SK-N-SH treated with all-trans-retinoic acid at 6 μM for 48 hours (cell line): ENCODE measurements around the gene SEPTIN5.

ENCODE experiments used
- ATAC-seq: fragments of 200-7000 bp; cut with Tn5 transposase; 3 replicates; pipeline ENCODE4 v1.9.1; 2020; ENCODE audit warnings: mild to moderate bottlenecking, moderate library complexity
- ARNTL ChIP-seq: fragments of 450-650 bp; formaldehyde crosslinking; IDR thresholded peaks from 2 replicates; pipeline ENCODE4 v1.5.0; 2020; ENCODE audit warnings: low read depth, mild to moderate bottlenecking, moderate library complexity, borderline replicate concordance
- BACH2 ChIP-seq: fragments of 250-450 bp; sonication (Bioruptor Pico); IDR thresholded peaks from 2 replicates; pipeline ENCODE4 v1.9.0; 2021; ENCODE audit warnings: mild to moderate bottlenecking, borderline replicate concordance
- CREB5 ChIP-seq: fragments of 250-450 bp; sonication (Bioruptor Pico); IDR thresholded peaks from 2 replicates; pipeline ENCODE4 v1.5.1; 2020; ENCODE audit warnings: low read depth, mild to moderate bottlenecking, moderate library complexity
- CSDC2 ChIP-seq: fragments of 250-450 bp; sonication (Bioruptor Pico); IDR thresholded peaks from 2 replicates; pipeline ENCODE4 v1.5.0; 2020; ENCODE audit warnings: mild to moderate bottlenecking, moderate library complexity
- CSRNP3 ChIP-seq: fragments of 250-450 bp; sonication (Bioruptor Pico); IDR thresholded peaks from 2 replicates; pipeline ENCODE4 v1.5.1; 2021; ENCODE audit warnings: mild to moderate bottlenecking, moderate library complexity
- ESRRG ChIP-seq: fragments of 250-450 bp; sonication (Bioruptor Pico); IDR thresholded peaks from 2 replicates; pipeline ENCODE4 v1.6.1; 2021; ENCODE audit warnings: mild to moderate bottlenecking
- GLIS3 ChIP-seq: fragments of 250-450 bp; sonication (Bioruptor Pico); IDR thresholded peaks from 2 replicates; pipeline ENCODE4 v1.5.0; 2020; ENCODE audit warnings: mild to moderate bottlenecking, moderate library complexity
- ISL1 ChIP-seq: fragments of 250-450 bp; sonication (Bioruptor Pico); IDR thresholded peaks from 2 replicates; pipeline ENCODE4 v2.1.2; 2022; ENCODE audit warnings: mild to moderate bottlenecking, moderate library complexity
- OSR1 ChIP-seq: fragments of 250-450 bp; sonication (Bioruptor Pico); IDR thresholded peaks from 2 replicates; pipeline ENCODE4 v1.8.0; 2022; ENCODE audit warnings: moderate library complexity, mild to moderate bottlenecking, inconsistent platforms
- PATZ1 ChIP-seq: fragments of 250-450 bp; sonication (Bioruptor Pico); IDR thresholded peaks from 2 replicates; pipeline ENCODE4 v1.8.0; 2020; ENCODE audit warnings: mild to moderate bottlenecking, moderate library complexity, borderline replicate concordance
- PPARA ChIP-seq: fragments of 250-450 bp; sonication (Bioruptor Pico); IDR thresholded peaks from 2 replicates; pipeline ENCODE4 v1.5.0; 2020; ENCODE audit warnings: mild to moderate bottlenecking, borderline replicate concordance
- SNAI2 ChIP-seq: fragments of 250-450 bp; sonication (Bioruptor Pico); IDR thresholded peaks from 2 replicates; pipeline ENCODE4 v1.5.0; 2020; ENCODE audit warnings: mild to moderate bottlenecking, moderate library complexity
- TOX ChIP-seq: fragments of 250-450 bp; sonication (Bioruptor Pico); IDR thresholded peaks from 2 replicates; pipeline ENCODE4 v1.8.0; 2021; ENCODE audit warnings: mild to moderate bottlenecking, moderate library complexity, borderline replicate concordance
- TSHZ2 ChIP-seq: fragments of 250-450 bp; sonication (Bioruptor Pico); IDR thresholded peaks from 2 replicates; pipeline ENCODE4 v1.5.0; 2020; ENCODE audit warnings: mild to moderate bottlenecking, moderate library complexity
- ZC3H10 ChIP-seq: fragments of 250-450 bp; sonication (Bioruptor Pico); IDR thresholded peaks from 2 replicates; pipeline ENCODE4 v1.5.1; 2021; ENCODE audit warnings: mild to moderate bottlenecking, moderate library complexity
- ZFP3 ChIP-seq: fragments of 250-450 bp; sonication (Bioruptor Pico); IDR thresholded peaks from 2 replicates; pipeline ENCODE4 v1.5.0; 2020; ENCODE audit warnings: mild to moderate bottlenecking, moderate library complexity
- ZFP30 ChIP-seq: fragments of 450-650 bp; formaldehyde crosslinking; IDR thresholded peaks from 2 replicates; pipeline ENCODE4 v1.5.0; 2022; ENCODE audit warnings: mild to moderate bottlenecking, moderate library complexity
- ZNF565 ChIP-seq: fragments of 450-650 bp; formaldehyde crosslinking; conservative IDR thresholded peaks from 2 replicates; pipeline ENCODE4 v1.5.0; 2020; ENCODE audit warnings: low read depth, mild to moderate bottlenecking, moderate library complexity
- ZNF70 ChIP-seq: fragments of 450-650 bp; formaldehyde crosslinking; IDR thresholded peaks from 2 replicates; pipeline ENCODE4 v1.5.0; 2020; ENCODE audit warnings: mild to moderate bottlenecking, moderate library complexity
- ZNF8 ChIP-seq: fragments of 450-650 bp; formaldehyde crosslinking; IDR thresholded peaks from 2 replicates; pipeline ENCODE4 v1.5.0; 2020; ENCODE audit warnings: mild to moderate bottlenecking, moderate library complexity
- TF ChIP-seq, protein P1 (sequence below): fragments of 250-450 bp; sonication (Bioruptor Pico); IDR thresholded peaks from 2 replicates; pipeline ENCODE4 v1.8.0; 2021; ENCODE audit warnings: low read depth, mild to moderate bottlenecking, moderate library complexity, borderline replicate concordance

SEPTIN5 gene

DNA sequence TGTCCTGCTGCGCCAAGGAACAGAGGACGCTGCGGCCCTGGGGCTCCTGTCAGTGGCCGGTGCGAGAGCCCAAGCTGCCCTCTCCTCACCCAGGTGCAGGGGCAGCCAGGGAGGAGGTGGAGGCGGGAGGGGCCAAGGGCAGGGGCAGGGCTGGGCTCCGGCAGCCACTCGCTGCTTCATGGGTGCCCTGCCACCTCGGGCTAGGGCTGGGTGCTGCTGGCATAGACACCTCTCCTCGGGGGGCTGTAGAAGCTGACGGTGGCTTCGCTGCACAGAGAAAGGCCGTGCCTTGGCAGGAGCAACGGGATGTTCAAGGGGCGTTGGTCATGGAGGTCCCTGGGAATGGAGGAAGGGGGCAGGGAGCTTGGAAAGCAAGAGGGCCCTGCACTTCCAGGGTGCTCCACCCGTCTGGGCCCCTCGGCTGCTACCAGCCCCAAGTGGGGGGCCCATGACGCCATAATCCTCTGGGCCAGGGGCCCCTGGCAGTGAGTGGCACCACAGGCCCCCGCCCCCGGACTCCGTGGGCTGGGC is 44.7 kb downstream of the SEPTIN5 start:
- TF ChIP-seq ISL1: no peak
- TF ChIP-seq CREB5 (CRISPR knock-in tag): no peak
- no peak for TF ChIP-seq PATZ1
- TF ChIP-seq TOX (CRISPR knock-in tag): no peak
- TF ChIP-seq BACH2 (CRISPR knock-in tag): no peak
- no peak for TF ChIP-seq TSHZ2 (CRISPR knock-in tag)
- no peak for TF ChIP-seq ZFP30 (CRISPR knock-in tag)
- TF ChIP-seq ZFP3 (CRISPR knock-in tag): no peak
- TF ChIP-seq ZC3H10 (CRISPR knock-in tag): no peak
- TF ChIP-seq CSDC2 (CRISPR knock-in tag): no peak
- TF ChIP-seq ZNF8 (CRISPR knock-in tag): no peak
- TF ChIP-seq OSR1: no peak
- TF ChIP-seq PPARA: no peak
- no peak for TF ChIP-seq ZNF70 (CRISPR knock-in tag)
- TF ChIP-seq CSRNP3 (CRISPR knock-in tag): no peak
- TF ChIP-seq ARNTL (CRISPR knock-in tag): no peak
- TF ChIP-seq GLIS3 (CRISPR knock-in tag): no peak
- no peak for TF ChIP-seq ZNF565 (CRISPR knock-in tag)
- TF ChIP-seq, protein P1, sequence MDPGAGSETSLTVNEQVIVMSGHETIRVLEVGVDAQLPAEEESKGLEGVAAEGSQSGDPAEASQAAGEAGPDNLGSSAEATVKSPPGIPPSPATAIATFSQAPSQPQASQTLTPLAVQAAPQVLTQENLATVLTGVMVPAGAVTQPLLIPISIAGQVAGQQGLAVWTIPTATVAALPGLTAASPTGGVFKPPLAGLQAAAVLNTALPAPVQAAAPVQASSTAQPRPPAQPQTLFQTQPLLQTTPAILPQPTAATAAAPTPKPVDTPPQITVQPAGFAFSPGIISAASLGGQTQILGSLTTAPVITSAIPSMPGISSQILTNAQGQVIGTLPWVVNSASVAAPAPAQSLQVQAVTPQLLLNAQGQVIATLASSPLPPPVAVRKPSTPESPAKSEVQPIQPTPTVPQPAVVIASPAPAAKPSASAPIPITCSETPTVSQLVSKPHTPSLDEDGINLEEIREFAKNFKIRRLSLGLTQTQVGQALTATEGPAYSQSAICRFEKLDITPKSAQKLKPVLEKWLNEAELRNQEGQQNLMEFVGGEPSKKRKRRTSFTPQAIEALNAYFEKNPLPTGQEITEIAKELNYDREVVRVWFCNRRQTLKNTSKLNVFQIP (CRISPR knock-in tag): no peak
- ATAC-seq: no peak

DNA sequence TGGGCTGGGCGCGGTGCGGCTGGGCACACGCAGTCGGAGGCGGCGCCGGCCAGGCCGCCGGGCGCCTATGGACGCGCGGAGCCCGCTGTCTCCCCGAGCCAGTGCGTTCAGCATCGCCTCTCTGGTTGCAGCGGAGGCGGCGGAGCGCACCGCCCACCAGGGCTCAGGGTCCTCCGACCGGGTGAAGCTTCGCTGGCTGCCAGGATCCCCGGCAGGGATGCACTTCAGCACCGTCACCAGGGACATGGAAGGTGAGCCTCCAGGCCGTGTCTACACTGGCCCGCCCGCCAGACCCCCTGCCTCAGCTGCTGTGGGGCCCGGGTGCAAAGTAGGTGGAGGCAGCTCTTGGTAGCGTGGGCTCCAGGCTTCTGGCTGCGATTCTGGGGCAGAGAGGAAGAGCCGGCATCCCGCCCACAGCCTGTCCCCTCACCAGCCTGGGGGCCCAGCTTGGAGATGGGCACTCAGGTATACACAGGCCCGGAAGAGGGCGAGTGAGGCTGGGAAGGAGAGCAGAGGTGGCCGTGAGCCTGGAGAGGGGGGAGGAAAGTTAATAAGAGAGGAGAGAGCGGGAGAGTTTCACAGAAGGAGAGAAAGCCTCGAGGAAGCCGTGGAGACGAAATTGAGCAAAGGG is 45.2 kb downstream of the SEPTIN5 start:
- TF ChIP-seq CSRNP3 (CRISPR knock-in tag) (no peak), SNAI2 (CRISPR knock-in tag) (no peak), ZFP30 (CRISPR knock-in tag) (no peak), ARNTL (CRISPR knock-in tag) (no peak), CSDC2 (CRISPR knock-in tag) (no peak), ISL1 (no peak), ZNF565 (CRISPR knock-in tag) (no peak), ESRRG (CRISPR knock-in tag) (no peak)
- no peak for ATAC-seq
